Naive B cell (primary cell): ENCODE measurements around the gene CARHSP1. TPM values are rescaled to one million over a fixed set of nuclear protein-coding genes. Genes with fewer than 3 reads are reported as not detected.
A peak's percentile ranks its signal among the peaks of the same experiment; 100 is the strongest.

ENCODE experiments used
- ATAC-seq, 2 donors: fragments of 150-1000 bp; cut with Tn5 transposase; 2 replicates each; pipeline ENCODE4 v1.10.0; 2021; ENCODE audit warnings: low read depth in 2 of 2, mild to moderate bottlenecking in 2 of 2, moderate library complexity in 2 of 2
- DNase-seq: peaks from one replicate; pipeline ENCODE4 v3.0.0; 2022
- H3K27ac Mint-ChIP-seq, 6 donors: one replicate each; pipeline ENCODE4 v1.8.0; 2020 to 2022; ENCODE audit warnings: mild to moderate bottlenecking in 6 of 6, mixed read lengths in 6 of 6, moderate library complexity in 5 of 6, inconsistent platforms in 2 of 6
- H3K27me3 Mint-ChIP-seq, 3 donors: one replicate each; pipeline ENCODE4 v1.8.0; 2021 to 2022; ENCODE audit warnings: mixed read lengths in 3 of 3, mild to moderate bottlenecking in 1 of 3
- H3K36me3 Mint-ChIP-seq, 2 donors: one replicate each; pipeline ENCODE4 v1.8.0; 2020 to 2022; ENCODE audit warnings: mixed read lengths in 2 of 2, inconsistent platforms in 1 of 2, mild to moderate bottlenecking in 1 of 2
- H3K4me1 Mint-ChIP-seq, 3 donors: one replicate each; pipeline ENCODE4 v1.8.0; 2020 to 2022; ENCODE audit warnings: mixed read lengths in 3 of 3, inconsistent platforms in 1 of 3, mild to moderate bottlenecking in 1 of 3, moderate library complexity in 1 of 3
- H3K4me3 Mint-ChIP-seq, 8 donors: one replicate each; pipeline ENCODE4 v1.8.0; 2020 to 2022; ENCODE audit warnings: mild to moderate bottlenecking in 8 of 8, mixed read lengths in 8 of 8, moderate library complexity in 8 of 8, inconsistent platforms in 2 of 8
- H3K9me3 Mint-ChIP-seq, 7 donors: one replicate each; pipeline ENCODE4 v1.8.0; 2020 to 2022; ENCODE audit warnings: mixed read lengths in 7 of 7, mild to moderate bottlenecking in 5 of 7, inconsistent platforms in 2 of 7, moderate library complexity in 1 of 7
- polyA plus RNA-seq, 6 donors: library from polyadenylated mRNA; unstranded; fragments of 300-500 nt; fragmentation: Illumina TruSeq; gene quantifications; one replicate each; pipeline ENCODE4 v1.2.3, GENCODE V29; 2021; ENCODE audit warnings: low read depth in 6 of 6

Gene CARHSP1
- polyA plus RNA-seq, 6 donors from 2014 or later: 37.0 to 62.1 (median 50.3) TPM

- ATAC-seq (no peak), DNase-seq (no peak)
- no peaks in the 10 kb centered on the region for H3K27me3 Mint-ChIP-seq
- no peak overlapping the region for H3K27ac Mint-ChIP-seq
- no peak overlapping the region for H3K4me3 Mint-ChIP-seq
- H3K4me1 Mint-ChIP-seq: peaks cover 0 to 4% (median 0%) of the 10 kb centered on the region in 3 donors
- no peaks in the 10 kb centered on the region for H3K9me3 Mint-ChIP-seq
- peaks cover 10 to 32% of the 10 kb centered on the region in 2 donors for H3K36me3 Mint-ChIP-seq
Measured at GRCh38 chr16:8903004-8903403, 34.2 kb upstream of the CARHSP1 start.

DNA sequence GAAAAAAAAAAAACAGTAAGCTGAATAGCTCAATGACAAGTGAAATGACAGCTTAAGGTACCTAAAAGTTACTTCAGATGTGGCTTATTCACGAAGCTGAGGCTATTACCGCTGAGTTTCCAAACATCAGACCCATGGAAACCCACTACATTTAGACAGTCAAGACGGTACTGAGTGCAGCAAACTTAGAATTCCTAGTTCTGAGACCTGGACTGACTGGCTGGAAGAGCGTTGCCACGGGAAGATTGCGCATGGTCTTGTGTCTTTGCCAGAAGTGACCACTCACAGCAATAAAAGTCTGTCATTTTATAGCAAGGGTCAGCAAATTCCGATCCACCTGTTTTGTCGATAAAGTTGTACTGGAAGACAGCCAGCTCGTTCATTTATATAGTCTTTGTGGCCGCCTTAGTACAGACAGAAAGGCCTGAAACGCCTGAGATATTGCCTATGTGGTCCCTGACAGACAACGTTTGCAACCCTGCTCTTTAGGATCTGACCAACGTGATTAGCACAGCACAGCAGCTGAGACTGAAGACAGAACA is 32.6 kb upstream of the CARHSP1 start:
- peaks cover 0 to 4% (median 0%) of the 10 kb centered on the region in 3 donors for H3K4me1 Mint-ChIP-seq
- DNase-seq (no peak), ATAC-seq (no peak)
- H3K9me3 Mint-ChIP-seq: no peaks in the 10 kb centered on the region
- peak overlapping the region in 1 of 6 donors; percentile 10 for H3K27ac Mint-ChIP-seq
- H3K27me3 Mint-ChIP-seq: no peaks in the 10 kb centered on the region
- H3K4me3 Mint-ChIP-seq: no peak overlapping the region
- H3K36me3 Mint-ChIP-seq: peaks cover 10 to 39% of the 10 kb centered on the region in 2 donors

GRCh38 chr16:8900343-8900742 is 31.5 kb upstream of the CARHSP1 start:
- no peak overlapping the region for H3K4me3 Mint-ChIP-seq
- H3K4me1 Mint-ChIP-seq: peaks cover 0 to 4% (median 0%) of the 10 kb centered on the region in 3 donors
- DNase-seq (no peak), ATAC-seq (no peak)
- no peaks in the 10 kb centered on the region for H3K9me3 Mint-ChIP-seq
- H3K27me3 Mint-ChIP-seq: no peaks in the 10 kb centered on the region
- peak overlapping the region in 1 of 6 donors; percentile 61 for H3K27ac Mint-ChIP-seq
- peaks cover 14 to 34% of the 10 kb centered on the region in 2 donors for H3K36me3 Mint-ChIP-seq

GRCh38 chr16:8899709-8900317 is 31.0 kb upstream of the CARHSP1 start:
- no peaks in the 10 kb centered on the region for H3K9me3 Mint-ChIP-seq
- H3K27me3 Mint-ChIP-seq: no peaks in the 10 kb centered on the region
- no peak for ATAC-seq
- peaks cover 19 to 35% of the 10 kb centered on the region in 2 donors for H3K36me3 Mint-ChIP-seq
- H3K27ac Mint-ChIP-seq: peak overlapping the region in 3 of 6 donors; percentile 17 to 61 (median 32)
- no peaks in the 10 kb centered on the region for H3K4me1 Mint-ChIP-seq
- H3K4me3 Mint-ChIP-seq: no peak overlapping the region
- no peak for DNase-seq

DNA sequence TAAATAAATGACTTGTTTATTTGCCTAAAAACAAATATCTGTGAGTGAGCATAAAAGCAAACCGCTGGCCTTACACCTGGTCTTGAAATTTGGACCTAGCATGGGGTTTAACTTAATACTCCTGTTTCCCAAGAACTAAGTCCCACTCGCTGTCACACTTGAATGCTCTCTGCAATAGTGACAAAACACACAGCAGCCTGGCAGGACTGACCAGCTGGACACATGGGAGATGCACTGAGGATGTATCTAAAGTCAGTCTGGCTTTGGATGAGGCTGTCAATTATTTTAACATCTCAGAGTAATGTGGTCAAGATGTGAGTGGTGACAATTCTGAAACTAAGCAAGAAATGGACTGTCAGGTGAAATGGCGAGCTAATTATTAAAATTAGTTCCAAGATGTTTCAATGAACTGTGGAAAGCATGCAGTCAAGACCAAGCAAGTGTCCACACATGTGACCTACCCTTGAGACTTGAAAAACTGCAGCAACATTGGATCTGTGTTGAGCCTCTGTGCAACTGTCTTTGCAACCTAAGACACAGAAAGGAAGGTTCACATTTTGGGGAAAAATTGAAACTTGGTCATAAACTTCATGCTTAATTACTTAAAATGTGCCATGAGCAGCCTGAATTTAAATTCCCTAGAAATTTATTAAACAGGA is 30.0 kb upstream of the CARHSP1 start:
- Mint-ChIP-seq H3K4me3 (peak overlapping the region in 1 of 8 donors; percentile 2), H3K27me3 (no peaks in the 10 kb centered on the region), H3K36me3 (peaks cover 24 to 39% of the 10 kb centered on the region in 2 donors), H3K27ac (peak overlapping the region in 2 of 6 donors; percentile 26 to 36), H3K4me1 (no peaks in the 10 kb centered on the region), H3K9me3 (no peaks in the 10 kb centered on the region)
- no peak for DNase-seq
- no peak for ATAC-seq

- Mint-ChIP-seq H3K4me3 (peak overlapping the region in 2 of 8 donors; percentile 4 to 45), H3K27me3 (no peaks in the 10 kb centered on the region), H3K9me3 (no peaks in the 10 kb centered on the region), H3K36me3 (peaks cover 20 to 39% of the 10 kb centered on the region in 2 donors), H3K27ac (peak overlapping the region in 3 of 6 donors; percentile 53 to 96 (median 78)), H3K4me1 (peaks cover 17 to 26% (median 18%) of the 10 kb centered on the region in 3 donors)
- DNase-seq (no peak), ATAC-seq (no peak)
Measured at GRCh38 chr16:8894736-8895334, 26.0 kb upstream of the CARHSP1 start.

DNA sequence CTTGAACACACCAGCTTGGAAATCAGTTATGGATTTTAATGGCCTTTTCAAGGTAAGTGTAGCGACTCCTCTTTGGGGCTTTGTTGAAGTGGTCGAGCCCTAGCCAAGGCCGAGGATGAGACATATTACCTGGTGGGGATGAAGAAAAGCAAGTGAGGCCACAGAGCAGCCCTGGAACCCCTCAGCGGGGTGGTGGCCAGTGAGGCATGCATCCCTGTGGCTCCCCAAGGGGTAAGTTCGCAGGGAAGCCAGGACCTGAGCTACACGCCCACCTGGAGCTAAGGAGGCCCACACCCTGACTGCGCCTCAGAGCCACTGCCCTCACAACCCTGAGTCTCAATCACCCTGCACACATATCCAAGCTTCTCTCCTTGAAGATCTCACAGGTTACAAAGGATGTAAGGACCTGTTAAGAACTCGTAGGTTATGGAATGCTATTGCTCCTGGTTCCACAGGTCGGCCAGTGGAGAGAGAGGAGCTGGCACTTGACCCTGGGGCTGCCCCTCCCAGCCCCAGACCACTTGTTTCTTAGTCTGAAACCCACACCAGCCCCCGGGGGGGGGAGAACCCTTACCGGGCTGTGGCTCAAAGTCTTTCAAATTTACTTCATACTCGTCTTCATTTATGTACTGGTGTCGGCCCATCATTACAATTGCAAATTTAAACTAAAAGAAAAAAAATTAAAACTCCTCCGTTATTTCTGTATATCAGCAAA is 25.3 kb upstream of the CARHSP1 start:
- peak overlapping the region in 4 of 6 donors; percentile 25 to 96 (median 74) for H3K27ac Mint-ChIP-seq
- H3K36me3 Mint-ChIP-seq: peaks cover 20 to 39% of the 10 kb centered on the region in 2 donors
- H3K27me3 Mint-ChIP-seq: no peaks in the 10 kb centered on the region
- peak overlapping the region in 1 of 8 donors; percentile 45 for H3K4me3 Mint-ChIP-seq
- ATAC-seq (no peak), DNase-seq (no peak)
- no peaks in the 10 kb centered on the region for H3K9me3 Mint-ChIP-seq
- peaks cover 17 to 26% (median 18%) of the 10 kb centered on the region in 3 donors for H3K4me1 Mint-ChIP-seq

DNA sequence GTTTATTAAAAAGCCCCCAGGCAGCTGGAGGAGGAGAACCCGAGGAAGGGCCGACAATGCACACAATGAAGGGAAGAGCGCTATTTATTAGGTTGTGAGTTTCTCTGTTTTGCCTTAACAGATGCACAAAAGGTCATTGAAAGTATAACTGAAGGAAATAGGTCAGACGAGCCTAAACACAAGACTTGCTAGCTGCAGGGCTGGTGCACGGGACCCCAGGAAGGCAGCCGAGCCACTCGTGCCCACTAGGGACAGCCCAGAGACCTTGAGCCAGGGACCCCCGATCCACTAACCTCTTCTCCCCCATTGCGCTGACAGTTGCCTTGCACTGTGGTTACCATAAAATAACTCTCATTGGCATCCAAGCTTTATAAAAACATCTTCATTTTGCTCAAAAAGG is 24.6 kb upstream of the CARHSP1 start:
- H3K9me3 Mint-ChIP-seq: no peaks in the 10 kb centered on the region
- no peaks in the 10 kb centered on the region for H3K27me3 Mint-ChIP-seq
- no peak overlapping the region for H3K4me3 Mint-ChIP-seq
- H3K36me3 Mint-ChIP-seq: peaks cover 20 to 37% of the 10 kb centered on the region in 2 donors
- peaks cover 17 to 26% (median 18%) of the 10 kb centered on the region in 3 donors for H3K4me1 Mint-ChIP-seq
- no peak for ATAC-seq
- H3K27ac Mint-ChIP-seq: peak overlapping the region in 4 of 6 donors; percentile 25 to 96 (median 48)
- no peak for DNase-seq

DNA sequence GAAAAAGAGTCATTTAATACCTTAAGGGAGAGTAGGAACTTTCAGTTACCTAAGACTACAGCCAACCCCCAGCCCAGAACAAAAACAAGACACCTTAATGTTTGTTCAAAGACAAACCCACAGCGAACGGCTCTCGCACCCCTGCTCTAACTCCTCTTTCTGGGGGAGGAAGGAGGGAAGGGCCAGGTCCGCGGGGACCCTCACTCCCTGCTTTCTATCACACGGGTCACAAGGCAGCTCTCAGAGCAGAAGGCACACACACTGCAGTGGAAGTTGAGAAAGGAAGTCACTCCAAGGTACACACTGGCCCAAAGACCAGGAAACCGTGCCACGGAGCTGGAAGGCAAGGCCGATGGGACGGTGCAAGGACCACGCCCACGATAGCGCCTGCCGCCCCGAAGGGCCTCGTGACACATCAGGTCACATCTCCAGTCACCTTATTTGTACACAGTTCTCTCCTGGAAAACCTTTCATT is 23.3 kb upstream of the CARHSP1 start:
- ATAC-seq: no peak
- Mint-ChIP-seq H3K9me3 (no peaks in the 10 kb centered on the region), H3K4me3 (peak overlapping the region in 6 of 8 donors; percentile 18 to 64 (median 28)), H3K4me1 (peaks cover 19 to 34% (median 26%) of the 10 kb centered on the region in 3 donors), H3K27ac (peak overlapping the region; percentile 92 to 98 (median 96)), H3K36me3 (peaks cover 20 to 30% of the 10 kb centered on the region in 2 donors), H3K27me3 (no peaks in the 10 kb centered on the region)
- no peak for DNase-seq

DNA sequence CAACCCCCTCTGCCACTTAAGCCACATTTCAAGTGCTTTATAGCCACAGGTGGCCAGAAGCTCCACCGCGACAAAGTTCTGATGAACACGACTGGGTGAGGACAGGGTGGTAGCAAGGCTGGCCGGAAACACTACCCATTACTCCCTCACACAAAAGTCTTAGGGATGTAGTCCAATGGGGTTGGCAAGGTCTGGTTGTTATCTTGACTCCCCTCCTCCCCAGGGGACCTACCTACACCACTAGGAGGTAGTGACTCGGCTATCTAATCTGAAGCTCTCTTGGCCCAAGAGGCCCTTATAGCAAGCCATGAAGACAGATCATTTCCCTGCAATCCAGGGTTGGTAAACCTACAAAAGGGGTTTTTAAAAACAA is 21.7 kb upstream of the CARHSP1 start:
- ATAC-seq: no peak
- peaks cover 18 to 24% of the 10 kb centered on the region in 2 donors for H3K36me3 Mint-ChIP-seq
- H3K27ac Mint-ChIP-seq: peak overlapping the region in 5 of 6 donors; percentile 69 to 98 (median 96)
- no peak for DNase-seq
- H3K4me3 Mint-ChIP-seq: peak overlapping the region in 1 of 8 donors; percentile 18
- peaks cover 0 to 5% (median 5%) of the 10 kb centered on the region in 3 donors for H3K27me3 Mint-ChIP-seq
- peaks cover 28 to 48% (median 37%) of the 10 kb centered on the region in 3 donors for H3K4me1 Mint-ChIP-seq
- H3K9me3 Mint-ChIP-seq: no peaks in the 10 kb centered on the region

- H3K9me3 Mint-ChIP-seq: no peaks in the 10 kb centered on the region
- peak overlapping the region in 5 of 6 donors; percentile 30 to 98 (median 96) for H3K27ac Mint-ChIP-seq
- DNase-seq (no peak), ATAC-seq (no peak)
- peaks cover 31 to 52% (median 42%) of the 10 kb centered on the region in 3 donors for H3K4me1 Mint-ChIP-seq
- peaks cover 13 to 19% of the 10 kb centered on the region in 2 donors for H3K36me3 Mint-ChIP-seq
- peak overlapping the region in 2 of 8 donors; percentile 18 to 61 for H3K4me3 Mint-ChIP-seq
- peaks cover 0 to 9% (median 8%) of the 10 kb centered on the region in 3 donors for H3K27me3 Mint-ChIP-seq
Measured at GRCh38 chr16:8889893-8890548, 21.2 kb upstream of the CARHSP1 start.
